Hindlimb muscle (tissue), 1 donor: ENCODE measurements around the gene ADAMTS17. TPM values are rescaled to one million over a fixed set of nuclear protein-coding genes. Genes with fewer than 3 reads are reported as not detected.

Experiments used
- DNase-seq: peaks from one replicate; pipeline ENCODE4 v3.0.0-alpha.2; 2013
- polyA plus RNA-seq: library from polyadenylated mRNA; unstranded; fragments of 120-200 nt; gene quantifications from one replicate; pipeline ENCODE4 v1.2.1, GENCODE V29; 2013; ENCODE audit not compliant: insufficient read length

The ADAMTS17 gene
- polyA plus RNA-seq, 1 donor, result 4.4 TPM

DNA sequence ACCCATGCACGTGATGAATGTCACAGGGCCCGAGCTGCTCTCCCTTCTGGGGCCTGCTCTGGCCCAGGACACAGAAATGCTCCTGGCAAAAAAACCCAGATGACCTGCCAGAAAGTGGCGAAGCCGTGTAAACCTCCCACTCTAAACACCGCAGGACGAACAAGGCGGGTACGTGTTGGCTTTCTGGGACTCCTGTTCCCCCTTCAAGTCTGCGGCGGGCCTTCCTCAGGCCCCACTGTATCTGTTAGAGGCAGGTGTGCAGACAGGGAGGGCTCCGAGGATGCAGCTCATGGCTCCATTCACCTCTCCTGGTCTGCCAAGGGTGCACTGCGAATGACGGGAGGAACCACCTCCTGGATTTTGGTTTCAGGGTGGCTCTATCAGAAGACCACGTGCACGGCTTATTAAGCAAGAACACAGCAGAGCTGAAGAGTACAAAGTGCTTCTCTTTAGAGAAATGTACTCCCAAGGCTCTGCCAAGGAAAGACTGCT is 173.8 kb downstream of the ADAMTS17 start:
- no peak for DNase-seq

DNA sequence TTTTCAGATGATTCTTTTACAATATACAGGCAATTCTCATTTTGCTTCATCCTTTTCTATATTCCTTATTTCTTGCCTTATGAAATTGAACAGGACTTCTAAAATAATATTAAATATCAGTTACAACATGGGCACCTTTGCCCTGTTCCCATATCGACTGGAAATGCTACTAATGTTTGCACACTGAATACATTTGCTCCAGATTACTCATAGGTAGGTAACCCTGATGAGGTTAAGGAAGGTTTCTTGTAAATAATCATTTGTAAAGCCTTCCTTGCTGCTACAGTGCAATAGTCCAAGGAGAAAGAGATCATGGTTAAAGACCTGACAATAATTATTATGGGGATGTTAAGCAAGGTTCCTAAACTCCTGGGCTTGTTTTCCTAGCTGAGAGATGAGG is 175.5 kb downstream of the ADAMTS17 start:
- DNase-seq, result no peak

DNA sequence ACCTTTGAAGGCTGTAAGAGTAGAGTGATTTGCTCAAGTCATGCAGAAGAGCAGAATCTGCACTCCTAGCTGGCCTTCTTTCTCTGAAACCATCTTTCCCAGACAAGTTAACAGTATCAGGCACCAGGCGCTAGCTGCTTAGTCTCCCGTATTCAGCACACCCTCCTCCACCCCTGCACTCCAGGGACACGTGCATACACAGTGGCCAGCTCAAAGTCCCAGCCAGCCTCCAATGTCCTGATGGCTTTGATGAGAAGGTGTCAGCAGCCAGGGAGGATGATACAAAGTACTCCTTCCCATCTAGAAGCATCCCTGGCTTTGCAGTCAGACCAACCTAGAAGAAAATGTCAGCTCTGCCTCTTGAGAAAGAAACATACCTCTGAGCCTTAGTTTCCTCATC is 177.8 kb downstream of the ADAMTS17 start:
- no peak for DNase-seq

DNA sequence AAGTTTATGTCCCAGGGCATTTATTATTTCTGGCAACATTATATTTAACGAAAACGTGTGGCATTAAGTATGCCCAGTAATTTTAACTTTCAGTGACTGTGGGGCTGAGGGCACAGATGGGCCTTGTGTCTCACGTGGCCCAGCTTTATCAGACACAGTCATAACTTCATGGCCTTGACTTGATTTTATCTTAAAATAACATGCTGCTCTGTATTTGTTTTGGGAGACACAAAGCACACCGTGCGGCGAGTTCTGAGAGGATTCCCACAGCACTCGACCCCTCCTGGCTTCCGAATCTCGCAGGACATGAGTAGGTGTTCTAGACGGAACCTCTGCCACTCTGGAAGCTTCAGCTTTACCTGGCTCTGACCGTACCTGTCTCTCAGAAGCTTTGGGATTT is 180.8 kb downstream of the ADAMTS17 start:
- no peak for DNase-seq

DNA sequence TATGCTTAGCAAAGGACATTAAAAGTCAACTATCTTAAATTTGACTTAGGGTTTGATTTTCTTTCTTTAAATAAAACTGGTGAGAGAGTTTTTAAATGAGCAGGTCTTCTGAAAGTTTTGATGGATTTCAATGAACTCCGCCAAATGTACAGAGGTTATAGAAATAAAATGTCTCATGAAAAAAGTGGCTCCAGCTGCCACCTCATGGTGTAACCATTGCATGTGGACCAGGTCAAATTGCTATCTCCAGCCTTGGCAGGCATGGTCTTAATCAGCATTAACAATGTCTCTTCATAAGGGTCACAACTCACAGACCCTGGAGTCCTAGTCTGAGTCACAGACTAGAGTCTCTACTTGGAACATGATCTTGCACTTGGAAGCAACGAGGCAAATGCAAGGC is 182.3 kb downstream of the ADAMTS17 start:
- DNase-seq, result no peak

DNA sequence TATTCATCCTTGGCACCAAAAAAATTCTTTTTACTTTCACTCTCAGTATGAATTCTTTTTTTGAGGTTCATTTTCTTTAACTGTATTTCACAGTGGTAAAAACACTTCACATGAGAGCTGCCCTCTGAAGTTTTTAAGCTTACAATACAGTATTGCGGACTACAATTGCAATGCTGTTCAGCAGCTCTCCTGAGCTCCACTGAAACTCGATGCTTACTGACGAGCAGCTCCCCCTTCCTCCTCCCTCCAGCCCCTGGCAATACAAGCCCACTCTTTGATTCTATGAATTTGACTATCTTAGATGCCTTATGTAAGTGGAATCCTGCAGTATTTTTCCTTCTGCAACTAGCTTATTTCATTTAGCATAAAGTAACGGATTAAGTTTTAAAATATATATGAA is 183.4 kb downstream of the ADAMTS17 start:
- no peak for DNase-seq

DNA sequence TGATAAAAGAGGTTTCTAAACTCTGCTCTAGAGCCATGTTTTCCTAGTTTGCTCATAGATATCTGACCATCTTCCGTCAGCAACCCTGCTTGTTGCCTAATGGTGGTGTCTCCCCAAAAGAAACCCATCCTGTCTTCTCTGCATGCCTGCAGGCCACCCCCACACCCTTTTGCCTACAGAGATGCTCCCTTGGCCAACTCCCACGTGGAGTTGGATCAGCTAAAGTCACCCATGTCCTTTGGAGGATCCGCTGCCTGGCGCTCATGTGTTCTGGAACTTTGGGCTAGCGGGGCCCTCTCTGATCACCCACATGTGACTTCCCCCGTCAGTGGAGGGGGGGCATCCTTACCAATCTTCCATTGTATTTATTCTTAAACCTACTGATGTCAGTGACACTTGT is 185.6 kb downstream of the ADAMTS17 start:
- DNase-seq, result no peak

DNA sequence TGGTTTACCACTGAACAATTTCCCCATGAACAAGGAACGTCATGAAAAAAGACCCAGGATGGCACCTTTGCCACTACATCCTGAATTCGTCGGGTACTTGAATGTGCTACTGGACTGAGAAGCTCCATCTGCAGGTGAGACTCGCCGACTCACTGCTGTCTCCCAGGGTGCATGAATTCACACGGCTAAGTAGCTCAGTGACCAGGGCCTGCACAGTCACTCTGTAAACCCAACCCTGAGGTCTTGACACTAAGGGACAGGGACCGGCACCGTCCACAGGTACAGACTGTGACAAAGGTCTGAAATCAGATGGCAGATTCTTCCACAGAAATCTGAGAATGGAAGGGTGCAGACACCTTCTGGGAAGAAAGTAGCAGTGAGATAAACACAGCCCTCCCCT is 187.4 kb downstream of the ADAMTS17 start:
- DNase-seq, result no peak

DNA sequence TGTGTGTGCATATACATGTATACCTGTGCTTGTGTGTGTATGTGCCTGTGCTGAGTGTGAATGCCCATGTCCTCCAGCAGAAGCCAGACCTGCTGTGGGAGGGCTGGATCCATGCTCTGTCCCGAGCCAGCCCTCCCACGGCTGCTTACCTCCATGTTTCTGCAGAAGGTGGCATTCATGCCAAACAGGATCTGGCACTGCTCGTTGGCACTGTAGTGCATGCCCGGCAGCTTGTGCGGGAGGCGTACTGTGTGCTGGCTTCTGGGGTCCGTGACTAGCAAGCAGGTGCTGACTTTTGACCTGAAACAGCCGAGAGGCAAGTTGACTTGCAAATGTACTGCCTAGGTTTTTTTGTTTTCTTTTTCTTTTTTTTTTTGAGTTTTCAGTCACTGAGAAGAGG is 189.3 kb downstream of the ADAMTS17 start:
- no peak for DNase-seq

DNA sequence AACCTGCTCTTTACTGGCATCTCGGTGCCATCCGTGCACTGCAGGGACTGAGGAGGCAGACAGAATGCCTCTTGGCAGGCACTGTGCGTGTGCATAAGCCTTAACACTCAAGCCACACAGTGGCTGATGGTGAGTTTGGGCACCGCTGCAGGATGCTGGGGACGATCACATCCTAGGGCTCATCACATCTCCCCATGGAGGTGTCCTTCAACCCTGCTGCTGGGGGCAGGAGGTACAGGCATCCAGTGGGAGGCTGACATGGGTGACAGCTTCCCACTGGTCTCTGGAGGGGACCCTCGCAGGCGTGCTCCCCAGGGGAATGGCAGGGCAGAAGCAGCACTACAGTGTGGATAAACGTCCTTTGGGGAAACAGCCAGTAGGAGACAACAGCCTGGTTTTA is 190.9 kb downstream of the ADAMTS17 start:
- no peak for DNase-seq

DNA sequence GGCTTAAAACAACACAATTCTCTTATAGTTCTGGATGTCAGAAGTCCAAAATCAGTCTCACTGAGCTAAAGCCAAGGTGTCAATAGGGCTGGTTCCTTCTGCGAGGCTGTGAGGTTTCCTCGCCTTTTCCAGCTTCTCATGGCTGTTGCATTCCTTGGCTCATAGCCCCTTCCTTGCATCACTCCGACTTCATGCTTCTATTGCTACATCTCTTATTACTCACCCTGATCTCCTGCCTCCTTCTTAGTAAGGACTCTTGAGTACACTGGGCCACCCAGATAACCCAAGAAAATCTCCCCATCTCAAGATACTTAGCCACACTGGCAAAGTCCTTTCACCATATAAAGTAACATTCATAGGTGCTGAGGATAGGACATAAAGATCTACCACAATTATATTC is 193.9 kb downstream of the ADAMTS17 start:
- DNase-seq, result no peak

DNA sequence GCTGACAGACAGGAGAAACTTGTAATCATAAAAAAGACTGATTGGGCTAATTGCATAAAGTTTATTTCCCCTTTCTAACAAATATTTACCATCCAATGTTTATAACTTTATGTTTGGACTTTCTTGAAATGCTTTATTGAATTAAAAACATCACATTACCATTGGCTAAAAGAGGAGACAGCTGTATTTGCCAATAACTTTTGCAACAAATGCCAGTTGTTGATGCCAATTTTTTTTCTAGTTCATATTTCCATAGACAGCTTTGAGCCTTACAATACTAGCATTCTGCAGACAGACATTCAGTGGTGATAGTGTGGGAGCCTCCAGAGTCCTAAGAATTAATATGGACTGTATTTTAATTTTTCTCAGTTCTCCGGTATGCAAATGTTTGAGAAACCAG is 198.4 kb downstream of the ADAMTS17 start:
- DNase-seq, result no peak

DNA sequence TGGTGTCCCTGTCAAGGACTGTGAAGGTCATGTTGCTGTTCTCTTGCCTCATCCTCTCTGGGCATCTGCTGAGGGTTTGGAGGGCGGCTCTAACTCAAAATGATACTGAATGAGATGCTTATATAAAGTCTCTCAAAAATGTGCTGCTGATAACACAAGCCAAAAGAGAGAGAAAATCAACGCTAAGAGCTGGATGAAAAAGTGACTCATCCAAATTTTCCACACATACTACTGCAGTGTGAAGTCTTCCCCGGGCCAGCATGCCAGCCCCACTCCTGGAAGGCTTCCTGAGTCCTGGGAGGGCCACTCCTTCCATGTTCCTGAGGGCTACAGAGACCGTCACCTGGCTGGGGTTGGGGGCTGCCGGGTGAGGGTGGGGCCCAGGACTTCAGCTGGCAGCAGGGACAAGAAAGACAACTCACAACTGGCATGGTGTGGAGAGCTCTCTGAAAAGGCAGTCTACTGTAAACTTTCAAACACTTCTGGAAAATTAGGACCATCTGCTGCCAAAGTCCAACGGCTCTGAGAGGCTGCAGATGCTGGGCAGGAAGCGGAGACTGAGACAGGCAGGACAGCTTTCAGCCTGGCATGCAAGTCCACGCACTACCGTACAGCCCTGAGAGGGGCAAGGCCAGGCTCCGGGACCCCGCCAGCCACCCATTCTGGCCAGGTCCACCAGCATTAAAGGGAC is 200.3 kb downstream of the ADAMTS17 start:
- peak; percentile 54 for DNase-seq

DNA sequence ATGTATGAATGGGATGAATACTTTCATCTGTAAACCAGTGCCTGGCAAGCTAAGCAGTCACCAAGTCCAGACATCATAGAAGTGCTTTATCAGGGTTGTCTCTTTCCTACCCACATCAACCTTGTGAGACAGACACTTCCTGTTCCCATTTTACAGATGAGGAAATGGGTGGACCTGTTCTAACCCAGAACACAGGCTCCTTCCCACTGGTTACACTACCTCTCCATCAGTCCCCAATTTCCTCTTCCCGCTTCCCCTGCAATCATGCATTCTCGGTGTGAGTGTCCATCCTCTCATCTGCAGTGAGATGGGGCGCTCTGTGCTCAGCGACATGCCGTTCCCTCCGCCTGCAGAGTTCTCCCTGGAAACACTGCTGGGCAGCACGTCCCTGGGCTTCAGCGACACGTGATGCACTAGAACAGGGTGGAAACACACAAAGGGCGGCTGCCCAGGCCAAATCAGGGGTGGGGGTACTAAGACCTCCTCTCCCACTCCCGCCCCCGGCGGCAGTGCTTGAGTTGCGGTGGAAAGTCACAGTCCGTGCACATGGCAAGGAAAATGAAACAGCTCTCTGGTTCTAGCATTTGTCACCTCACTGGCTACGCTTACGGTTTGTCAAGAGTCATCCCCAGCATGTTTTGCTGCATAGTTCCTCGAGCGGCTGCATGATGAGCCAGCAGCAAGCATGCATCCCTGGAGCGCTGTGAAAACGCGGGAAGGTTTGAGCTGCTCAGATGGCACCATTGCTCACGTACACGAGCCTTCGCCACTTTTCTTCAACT is 201.1 kb downstream of the ADAMTS17 start:
- no peak for DNase-seq

DNA sequence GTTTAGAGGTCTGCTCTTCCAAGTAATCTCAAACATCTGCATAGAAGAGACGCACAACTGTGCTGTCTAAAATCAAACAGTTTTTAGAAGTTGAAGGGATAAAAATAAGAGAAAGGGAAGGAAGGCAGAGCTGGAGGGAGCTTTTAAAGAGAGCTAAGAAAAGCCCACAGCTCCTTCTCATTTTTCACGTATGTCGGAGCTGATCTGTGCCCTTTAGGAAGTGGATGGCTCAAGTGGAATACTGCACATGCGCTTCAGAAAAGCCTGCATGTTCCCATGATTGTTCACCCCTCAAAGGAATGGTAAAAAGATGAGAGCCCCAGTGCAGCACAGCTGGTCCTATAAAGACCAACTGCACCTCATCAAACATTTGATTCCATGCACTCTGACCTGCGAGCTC is 207.2 kb downstream of the ADAMTS17 start:
- no peak for DNase-seq

DNA sequence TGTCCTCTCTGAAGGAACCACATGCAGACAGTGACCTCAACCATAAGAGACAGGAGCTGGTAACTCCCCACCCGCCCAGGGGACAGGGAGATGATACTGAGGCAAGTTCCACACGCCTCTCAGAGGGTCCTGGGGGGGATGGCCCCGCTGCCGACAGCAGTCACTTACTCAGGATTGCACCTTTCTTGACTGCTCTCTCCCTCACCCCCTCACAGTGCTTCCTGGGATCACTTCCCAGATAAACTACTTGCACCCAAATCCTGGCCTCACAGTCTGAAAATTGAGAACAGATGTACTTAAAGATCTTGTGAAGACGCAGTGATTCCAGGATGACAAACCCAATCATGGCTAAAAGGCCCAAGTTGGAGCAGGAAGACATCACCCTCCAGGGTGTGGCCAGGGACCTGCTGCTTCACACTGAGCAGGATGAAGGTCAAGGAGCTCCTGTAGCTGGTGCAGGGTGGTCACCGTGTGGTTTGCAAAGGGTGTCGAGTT is 207.6 kb downstream of the ADAMTS17 start:
- DNase-seq, result no peak

DNA sequence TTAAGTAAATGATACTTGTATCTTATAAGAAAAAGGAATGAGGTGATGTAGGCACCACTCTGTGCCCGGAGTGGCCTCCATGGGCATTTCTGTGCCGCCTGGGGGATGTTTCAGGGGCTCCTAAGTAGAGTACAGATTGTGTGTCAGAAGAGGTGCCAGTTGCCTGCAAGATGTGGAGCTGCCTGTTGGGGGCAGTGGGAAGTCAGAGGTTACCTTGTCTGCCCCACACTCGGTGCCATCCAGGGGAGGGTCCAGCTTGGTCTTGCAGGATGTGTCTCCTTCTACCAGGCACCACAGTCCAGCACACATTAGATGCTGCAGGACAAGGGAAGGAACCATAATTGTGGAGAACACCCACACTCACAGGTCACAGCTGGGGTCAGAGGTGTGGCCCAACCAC is 208.8 kb downstream of the ADAMTS17 start:
- no peak for DNase-seq

DNA sequence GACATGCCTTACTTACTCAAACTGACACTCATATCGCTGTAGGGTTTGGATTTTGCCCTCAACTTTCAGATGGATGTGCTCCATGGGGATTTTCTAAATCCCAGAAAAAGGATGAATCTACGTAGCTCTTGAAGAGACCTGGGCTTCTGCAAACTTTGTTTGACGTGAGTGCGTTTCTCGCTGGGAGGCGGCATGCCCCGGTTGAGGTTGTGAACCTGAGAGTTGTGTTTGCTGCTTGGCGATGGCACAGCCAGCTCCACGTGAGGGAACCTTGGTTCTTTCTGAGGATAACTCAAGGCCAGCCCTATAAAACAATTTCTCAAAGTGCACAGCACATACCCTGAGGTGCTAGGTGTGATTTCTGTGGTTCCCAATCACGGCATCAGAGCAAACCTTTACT is 209.5 kb downstream of the ADAMTS17 start:
- DNase-seq, result no peak

DNA sequence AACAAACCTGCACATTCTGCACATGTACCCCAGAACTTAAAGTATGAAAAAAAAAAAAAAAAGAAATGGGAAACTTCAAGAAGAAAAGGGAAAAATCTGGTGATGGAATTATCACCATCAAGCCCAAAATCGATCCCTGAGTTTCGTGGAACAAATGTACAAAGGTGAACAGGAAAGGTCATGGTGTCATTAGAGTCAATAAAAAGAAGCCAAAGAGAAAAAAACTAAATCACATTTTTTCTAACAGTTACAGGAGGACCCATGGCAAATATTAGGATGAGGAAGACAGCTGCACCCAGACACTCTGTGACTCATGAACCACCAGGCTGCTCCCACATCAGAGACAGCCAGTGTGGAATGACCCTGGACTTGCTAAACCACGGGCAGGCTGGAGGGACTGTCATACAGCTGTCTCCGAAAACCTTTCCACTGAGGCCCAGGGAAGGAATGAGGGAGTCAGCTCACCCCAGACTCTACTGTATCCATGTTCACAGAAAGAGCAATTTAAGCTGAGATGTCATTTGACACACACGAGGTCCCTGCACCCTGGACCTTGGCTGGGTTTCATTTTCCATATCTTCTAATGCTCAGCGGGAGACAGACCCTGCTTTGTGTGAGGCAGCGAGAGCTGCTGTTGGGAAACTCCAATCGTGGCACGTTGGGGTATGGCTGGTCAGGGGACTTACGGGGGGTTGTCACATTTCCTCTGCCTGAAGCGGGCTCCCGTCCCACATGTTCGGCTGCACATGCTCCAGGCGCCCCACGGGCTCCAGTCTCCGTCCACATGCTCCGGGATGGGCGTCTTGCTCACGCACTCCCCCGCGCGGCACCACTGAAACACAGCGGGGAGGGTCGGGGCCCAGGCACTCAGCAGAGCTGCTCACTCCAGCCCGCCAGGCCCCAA is 210.2 kb downstream of the ADAMTS17 start:
- DNase-seq, result no peak

DNA sequence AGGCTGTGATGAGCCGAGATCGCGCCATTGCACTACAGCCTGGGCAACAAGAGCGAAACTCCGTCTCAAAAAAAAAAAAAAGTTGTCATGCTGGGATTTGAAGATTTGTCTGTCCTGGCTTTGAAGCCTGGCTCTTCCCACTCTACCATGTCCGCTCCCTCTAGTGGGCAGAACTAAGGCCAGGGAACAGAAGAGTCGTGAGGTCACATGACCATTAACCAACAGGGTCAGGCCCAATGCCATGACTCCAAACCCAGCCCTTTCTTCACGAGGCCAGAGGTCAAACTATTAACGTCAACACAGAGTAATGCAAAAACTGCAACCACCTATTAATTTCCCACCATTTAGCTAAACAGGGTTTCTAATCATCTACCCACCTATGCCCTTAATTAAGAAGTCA is 212.1 kb downstream of the ADAMTS17 start:
- DNase-seq, result no peak

DNA sequence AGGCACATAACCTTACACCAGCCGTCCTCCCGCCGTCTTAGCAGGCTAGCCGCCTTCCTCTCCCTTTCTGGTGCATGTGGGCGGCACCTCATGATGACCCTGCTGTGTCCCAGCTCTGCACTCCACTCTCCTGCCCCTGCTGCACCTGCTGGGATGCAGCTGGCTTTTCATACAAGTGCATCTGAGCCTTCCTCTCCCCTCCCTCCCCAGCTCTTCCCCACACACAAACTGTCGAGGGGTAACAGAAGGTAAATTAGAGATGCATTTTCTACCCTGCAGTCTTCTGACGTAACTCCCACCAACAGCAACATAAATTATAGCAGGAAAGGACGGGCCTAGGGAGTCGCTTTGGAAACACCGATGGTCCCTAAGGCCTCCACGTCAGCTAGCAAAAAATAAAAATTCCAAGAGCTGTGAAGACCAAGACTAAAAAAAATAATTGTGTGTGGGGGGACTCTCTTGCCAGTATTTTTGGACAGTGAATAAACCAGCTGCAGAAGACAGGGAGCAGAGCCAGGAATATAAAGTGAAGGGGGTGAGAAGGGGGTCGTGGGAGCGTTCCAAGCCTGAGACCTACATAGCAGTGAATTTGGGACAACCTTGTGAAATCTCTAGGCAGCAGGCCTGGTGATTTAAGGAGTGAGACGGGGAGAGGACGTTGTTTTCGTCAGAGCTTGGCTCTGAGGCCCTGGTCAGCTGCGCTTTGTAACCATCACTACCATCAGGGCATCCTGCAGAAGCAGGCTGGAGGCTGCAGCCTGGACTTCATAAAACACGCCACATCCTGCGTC is 216.2 kb downstream of the ADAMTS17 start:
- DNase-seq, result peak; percentile 89

DNA sequence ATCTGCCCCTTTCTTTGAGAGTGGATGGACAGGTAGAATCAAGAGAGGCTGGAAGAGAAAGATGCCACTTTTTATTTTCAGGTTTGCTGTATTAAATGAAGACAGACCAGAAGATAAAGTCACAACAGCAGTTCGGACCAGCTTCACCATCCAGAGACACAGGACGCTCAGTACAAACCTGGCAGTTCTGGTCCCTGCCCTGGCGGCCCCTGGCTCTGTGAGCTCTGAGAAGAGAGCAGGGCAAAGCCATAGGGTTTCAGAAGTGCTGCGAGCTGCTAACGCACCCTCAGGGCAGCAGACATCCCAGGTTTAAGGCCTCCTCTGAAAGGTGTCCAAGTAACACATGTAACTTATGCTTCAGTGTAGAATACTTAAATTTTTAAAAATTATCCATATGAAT is 216.8 kb downstream of the ADAMTS17 start:
- no peak for DNase-seq
